NCI-H2107 treated with DMSO at 0.1 percent for 48 hours (cell line): Measurements from ENCODE around the gene CRB2.
"Not testable (repeated sequence)": the region's sequence is repeated elsewhere in the genome, so short reads cannot be mapped to it uniquely, and the experiment has no call there.

Experiments
- DNase-seq: peaks from one replicate; lab custom pipeline; 2025; ENCODE audit not compliant: unreplicated experiment; lab: John Stamatoyannopoulos, UW

The CRB2 gene

DNA sequence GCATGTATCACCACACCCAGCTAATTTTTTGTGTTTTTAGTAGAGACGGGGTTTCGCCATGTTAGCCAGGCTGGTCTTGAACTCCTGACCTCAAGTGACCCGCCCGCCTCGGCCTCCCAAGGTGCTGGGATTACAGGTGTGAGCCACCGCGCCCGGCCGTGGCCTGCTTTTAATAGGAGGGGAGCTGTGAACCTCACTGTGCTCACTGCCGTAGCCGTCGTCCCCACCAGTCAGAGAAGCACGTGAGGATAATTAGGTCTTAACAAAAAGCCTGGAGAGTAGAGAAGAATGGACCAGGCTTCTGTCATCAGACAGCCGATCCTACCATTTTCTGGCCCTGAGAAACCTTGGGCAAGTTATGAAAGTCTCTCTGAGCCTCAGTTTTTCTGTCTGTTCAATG is 42.9 kb downstream of the CRB2 start:
- not testable (repeated sequence) for DNase-seq

DNA sequence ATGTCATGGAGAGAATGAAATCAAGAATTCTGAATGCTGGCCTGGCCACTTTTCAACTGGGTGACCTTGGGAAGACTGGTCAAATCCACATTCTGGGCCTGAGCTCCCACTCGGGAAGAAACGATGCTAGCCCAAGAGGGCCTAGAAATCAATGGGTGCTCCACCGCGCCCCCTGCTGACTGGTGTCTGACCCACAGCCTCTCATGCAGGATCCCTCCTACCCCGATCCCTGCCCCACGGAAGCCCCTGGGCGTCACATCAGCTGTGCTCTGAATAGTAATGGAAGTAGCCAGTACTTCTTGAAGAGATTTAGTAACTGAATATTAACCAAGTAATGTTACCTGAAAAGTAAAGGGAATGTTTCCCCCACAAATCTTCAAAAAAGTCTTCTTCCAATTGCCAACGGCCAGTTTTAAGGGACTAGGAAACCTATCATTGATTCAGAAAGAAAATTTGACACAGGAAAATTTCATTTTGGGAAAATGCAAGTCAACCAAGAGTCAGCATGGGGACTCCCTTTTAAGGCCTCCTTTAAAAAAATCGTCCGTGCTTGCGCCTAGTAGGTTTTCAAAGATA is 43.9 kb downstream of the CRB2 start:
- DNase-seq = no peak

DNA sequence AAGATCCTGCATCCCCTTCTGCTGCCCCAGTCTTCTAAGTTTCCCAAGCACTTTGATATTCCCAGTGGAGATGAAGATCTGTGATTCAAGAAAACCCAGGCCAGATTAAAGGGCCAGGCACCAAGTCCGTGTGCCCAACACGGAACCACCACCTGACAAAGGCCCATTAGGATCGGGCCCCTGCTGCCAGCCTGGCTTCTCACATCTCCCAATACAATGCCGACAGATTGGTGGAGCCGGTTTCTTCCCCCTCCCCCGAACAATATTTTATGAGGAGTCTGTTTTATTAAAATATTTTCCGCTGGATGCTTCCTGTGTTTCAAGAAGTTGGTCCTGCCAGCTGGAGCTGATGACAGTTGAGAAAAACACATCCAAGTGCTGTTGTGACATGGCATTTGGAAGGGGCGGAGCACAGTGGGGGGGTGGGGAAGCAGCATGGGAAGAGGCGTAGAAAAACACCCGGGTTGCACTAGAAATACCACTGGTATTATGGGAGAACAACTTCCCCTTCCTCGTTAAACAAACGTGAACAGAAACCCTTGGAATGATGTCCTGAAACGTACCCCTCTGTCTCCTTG is 45.0 kb downstream of the CRB2 start:
- DNase-seq = no peak

DNA sequence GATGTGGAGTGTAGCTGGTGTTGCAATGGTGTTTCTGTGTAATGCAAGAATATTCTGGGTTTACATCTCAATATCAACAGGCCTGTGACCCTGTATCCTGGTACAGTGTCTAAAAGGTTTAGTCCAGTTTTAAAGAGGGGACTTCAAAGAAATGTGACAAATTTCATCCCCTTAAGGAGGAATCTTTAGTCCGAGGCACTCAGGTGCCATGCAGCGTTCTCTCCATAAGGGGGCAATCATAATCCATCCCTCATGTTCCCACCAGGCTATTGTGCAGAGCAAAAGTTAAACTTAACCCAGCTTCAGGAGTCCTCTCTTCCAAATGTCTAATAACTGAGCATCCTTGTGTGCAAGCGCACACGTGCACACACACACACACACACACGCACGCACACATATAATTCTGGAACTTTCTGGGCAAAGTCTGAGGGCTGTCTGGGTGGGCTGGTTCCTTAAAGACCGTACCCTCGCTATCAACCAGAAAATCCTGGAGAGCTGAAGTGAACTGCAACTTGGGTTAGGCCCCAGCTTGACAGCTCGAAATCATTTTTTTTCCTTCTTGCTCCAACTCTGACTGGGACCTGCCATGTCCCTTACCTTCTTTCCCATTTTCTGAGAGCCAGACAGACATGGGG is 46.0 kb downstream of the CRB2 start:
- peak; percentile 30 for DNase-seq

DNA sequence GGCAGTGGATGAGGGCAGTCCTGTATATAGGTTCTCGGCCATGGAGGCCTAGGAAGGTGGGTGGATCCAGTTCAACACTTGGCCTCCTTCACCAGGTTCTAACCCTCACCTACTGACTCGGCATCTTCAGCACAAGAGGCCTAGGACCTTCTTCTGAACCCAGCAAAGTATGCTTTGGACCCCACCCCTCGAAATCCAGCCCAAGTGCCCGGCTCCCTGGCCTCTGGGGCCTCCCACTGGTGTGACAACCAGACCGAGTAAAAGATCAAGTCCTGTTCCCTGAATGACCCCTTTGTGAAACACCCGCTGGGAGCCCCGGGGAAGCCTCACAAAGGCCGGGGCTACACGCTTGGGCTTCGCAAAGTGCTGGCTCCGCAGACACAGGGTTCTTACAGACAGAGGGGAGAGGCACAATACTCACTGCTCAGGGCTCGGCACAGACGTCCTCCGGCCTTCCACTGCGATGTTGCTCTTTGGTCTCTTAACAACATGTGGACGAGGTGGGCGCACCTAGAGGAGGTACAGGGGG is 47.0 kb downstream of the CRB2 start:
- no peak for DNase-seq

DNA sequence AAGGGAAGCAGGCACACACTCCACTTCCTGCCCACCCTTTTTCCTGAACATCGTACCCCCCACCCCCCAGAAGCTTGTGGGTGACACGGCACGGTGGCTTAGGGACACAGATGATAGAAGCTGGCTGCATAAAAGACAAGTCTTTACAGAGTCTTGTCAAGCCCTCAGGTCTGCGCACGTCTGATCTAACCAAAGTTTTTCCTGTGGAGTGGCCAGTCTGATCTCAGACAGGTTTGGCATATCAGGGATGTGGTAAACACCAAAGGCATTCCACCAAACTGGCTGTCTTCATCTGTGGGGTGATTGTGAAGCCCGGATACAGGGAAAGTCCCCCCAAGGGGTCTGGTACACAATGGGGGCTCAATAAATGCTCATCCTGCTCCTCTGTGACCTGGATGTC is 50.0 kb downstream of the CRB2 start:
- no peak for DNase-seq

DNA sequence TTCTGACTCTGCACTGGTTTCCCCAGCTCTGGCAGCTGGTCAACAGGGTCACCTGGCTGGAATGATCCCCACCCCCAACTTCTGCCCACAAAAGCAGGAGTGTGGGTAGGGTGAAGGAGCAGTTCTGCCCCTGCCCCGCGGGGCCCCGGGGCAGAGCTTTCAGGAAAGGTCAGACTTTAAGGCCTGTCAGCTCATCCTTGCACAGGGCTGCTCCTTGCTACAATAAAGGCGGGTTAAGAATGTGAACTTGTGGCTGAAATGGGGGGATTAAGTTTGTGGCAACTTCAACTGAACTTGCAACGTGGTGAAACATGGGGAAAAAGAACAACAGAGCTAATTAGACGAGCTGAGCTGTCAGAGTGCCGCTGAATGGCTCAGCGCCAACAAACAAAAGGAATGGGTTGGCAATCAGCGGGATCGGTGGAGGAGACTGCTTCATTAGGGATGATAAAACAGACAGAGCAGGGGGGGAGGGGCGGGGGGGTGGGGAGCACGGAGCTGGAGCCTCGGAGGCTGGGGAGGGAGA is 50.8 kb downstream of the CRB2 start:
- DNase-seq = no peak

DNA sequence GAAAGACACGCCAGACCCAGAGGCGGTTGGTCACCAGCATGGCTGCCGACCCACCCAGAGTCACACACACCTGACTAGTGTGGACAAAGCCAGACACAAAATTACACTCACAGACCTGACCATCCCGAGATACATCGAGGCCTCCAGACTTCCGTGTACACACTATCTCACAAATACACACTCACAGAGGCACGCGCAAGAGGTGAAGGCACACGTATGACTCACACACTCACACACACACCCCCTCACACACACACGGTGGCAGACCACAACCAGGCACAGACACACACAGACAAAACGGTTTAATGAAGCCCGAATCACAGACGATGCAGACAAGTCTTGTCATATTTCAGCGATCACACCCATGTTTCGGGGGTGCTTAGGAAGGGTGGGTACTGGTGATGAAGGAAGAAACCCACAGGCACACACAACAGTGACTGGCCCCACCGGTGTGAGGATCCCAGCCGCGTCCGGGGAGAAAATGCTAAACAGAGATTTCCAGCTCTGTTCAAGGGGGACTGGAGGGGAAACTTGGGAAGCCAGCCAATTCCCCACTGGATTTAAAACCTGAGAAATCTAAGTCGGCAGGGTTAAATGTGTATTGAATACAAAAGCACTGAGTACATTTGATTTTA is 51.3 kb downstream of the CRB2 start:
- DNase-seq = no peak

DNA sequence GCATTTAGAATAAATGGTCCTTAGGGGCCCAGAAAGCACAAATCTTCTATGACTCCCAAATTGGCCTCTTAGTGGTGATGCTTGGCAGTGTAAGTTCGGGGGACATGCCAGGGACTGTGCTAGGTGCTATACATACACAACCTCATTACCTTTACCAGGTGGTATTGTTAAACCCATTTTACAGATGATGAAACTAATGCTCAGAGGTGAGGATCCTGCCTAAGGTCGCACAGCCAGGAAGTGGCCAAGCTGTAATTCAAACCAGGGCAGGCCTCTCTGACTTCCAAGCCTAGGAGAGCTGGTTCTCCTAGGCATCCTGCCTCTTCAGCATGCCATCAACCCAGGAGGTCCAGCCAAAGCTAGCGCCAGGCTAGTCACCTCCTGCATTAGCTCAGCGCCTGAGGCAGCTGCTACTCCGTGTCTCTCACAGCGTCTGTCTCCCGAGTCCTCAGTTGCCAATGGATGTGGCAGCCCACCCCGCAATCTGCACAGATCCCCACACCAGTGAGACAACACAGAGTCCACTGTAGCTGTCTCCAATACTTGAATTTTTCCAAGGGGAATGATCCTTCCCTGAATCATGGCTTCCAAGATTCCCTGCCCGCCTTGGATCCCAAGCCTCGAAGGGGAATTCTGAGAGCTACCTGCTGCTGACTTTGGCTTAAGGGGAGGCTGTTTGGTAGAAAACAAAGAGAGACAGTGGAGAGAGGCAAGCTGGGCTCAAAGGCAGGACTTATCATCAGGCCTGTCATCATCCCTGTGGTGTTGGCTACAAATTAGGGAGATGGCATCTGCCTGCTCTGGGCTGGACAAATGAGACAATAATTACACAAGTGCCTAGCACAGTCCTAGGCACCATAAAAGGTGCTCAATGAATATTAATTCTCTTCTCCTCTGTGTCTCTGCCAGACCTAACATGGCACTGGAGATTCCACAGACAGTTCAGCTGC is 52.6 kb downstream of the CRB2 start:
- no peak for DNase-seq

DNA sequence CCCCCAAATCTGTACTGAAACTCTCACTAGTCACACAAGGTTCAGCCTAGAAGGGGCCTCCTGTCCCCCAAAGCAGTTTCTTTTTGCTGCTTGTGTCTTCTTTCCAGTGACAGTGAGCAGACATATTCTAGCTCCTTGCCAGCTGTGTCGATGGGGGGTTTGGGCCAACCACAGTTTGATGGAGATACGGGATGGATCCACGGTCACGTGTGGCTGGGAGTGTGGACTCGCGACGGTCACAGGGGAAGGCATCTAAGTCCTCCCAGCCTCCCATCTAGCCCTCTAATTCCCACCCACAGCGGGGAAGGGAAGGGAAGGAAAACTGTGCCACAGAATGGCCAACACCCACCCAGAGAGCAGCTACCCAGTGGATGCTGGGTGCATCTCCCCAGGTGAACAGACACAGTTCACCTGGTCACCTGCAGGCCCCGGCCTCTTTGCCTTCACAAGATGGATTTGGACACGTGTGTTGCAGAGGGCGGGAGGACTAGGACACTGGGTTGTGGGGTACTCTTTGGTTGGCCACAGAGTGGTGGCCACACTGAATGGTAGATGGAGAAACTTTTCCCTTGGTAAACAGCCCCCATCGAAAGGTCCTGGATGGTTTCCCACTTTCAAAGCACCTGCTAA is 54.4 kb downstream of the CRB2 start:
- DNase-seq = no peak

DNA sequence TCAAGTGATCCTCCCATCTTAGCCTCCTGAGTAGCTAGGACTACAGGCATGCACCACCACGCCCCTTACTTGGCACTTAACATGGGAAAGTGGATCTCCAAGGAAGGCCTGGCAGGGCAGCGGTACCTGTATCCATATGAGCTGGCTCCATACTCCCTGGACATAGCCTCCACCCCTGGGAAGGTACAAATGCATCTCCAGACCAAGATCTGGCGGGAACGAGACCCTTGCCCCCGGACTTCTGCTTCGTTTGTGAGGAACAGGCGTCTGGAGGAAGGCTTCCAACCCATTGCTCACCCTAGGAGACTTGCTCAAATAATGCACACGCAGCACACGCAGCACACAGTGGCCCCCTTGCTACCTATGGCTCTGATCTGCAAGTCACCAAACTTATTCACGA is 55.2 kb downstream of the CRB2 start:
- DNase-seq = no peak

DNA sequence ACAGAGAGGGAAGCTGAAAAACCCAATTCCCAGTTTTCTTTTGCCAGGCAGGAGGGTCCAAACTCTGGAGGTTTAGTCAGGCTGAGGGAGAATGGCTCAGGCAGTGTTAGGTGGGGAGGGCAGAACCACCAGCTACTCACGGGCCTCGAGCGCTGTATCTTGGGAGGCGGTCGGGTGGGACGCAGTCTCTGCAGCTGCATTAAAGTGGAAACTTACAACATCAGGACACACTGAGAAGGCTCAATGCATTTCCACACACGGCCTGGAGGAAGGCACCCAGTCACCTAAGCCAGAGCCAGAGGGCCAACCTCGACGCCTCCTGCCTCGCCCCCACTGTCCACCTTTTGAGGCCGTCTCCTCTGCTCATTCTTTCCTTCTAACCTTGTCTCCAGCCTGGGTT is 55.6 kb downstream of the CRB2 start:
- no peak for DNase-seq

DNA sequence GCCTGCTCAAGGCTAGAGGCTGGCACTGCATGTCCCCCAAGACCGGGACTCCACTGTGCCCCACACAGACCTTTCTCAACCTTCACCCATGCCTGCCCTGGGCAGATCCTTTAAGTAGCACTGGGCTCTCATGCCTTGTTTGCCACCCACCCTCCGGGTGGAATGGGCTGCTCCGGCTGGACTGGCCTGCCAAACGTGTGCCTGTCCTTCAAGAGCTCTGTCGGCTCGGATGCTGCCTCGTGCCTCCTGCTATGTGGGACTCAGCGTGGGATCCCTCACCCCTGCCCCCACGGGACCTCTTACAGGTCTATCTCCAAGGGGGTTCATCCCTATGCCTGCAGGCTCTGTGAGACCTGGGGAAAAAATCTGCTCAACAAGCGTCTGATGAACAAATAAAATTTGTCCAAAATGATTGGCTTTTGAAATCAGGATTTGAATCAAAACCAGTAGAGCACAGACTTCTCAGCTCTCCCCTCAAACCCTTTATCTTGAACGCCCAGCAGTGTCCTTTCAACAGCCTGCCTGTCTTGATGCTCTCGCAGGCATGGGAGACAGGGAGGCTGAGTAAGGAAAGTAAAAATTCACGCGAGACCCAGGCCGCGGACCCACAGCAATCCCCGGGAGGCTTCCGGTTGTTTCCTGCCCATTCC is 56.3 kb downstream of the CRB2 start:
- no peak for DNase-seq

DNA sequence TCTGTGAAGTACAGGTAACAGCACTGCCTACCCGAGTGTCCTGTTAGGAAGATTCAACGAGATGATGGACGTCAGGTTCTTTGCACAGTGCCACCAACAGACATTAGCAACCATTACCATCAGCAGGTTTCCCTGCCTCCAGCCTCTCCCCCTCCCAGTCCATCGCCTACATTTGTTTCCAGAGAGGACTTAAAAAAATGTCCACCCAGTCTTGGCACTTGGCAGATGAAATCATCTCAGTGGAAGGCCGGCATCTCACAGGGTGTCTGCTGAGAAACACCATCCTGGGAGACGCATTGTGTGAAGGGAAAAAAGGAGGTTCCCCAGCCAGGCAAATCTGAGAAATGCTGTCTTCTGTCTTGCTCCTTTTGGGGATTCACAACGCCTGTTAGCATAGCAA is 58.2 kb downstream of the CRB2 start:
- no peak for DNase-seq

DNA sequence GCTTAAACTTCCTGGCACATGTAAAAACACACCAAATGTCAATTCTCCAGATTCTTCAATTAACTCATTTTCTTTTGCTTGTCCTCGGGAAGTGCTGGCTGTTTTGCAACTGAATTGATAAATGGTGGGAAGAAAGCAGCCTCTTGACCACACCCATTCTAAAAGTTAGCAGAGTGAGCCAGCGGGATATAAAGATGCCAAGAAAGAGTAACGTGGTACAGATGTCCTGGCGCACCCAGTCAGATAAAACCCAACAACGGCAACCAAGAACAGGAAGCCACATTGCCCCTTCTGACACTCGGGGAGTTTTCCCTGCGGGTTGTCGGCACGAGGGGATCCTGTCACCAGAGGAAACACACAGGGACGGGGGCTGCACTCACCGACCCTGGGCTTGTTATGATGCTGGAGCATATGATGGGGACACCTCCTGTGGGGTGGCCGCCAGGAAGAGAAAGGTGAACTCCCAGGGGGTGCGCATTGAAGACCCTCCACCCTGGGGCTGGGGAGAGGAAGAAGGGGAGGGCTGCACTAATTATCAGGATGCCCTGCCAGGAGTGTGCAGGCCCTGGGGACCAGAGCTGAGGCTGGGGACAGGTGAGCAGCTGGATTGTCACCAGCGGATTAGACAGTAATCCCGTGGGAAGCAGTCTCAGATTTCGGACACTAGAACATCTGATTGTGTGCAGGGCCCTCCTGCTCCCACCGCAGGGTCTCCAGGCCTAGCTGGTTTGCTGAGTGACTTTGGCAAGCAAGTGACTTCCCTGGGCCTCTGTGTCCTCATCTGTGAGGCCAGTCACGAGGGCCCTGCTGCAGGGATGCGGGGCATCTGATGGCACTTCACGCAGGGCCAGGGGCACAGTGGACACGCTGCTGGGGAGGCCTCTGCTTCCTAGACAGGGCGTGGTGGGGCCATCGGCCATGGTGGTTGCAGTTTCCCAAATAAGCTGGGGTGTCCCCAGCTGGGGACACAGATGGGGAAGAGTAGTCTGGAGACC is 59.2 kb downstream of the CRB2 start:
- DNase-seq = no peak

DNA sequence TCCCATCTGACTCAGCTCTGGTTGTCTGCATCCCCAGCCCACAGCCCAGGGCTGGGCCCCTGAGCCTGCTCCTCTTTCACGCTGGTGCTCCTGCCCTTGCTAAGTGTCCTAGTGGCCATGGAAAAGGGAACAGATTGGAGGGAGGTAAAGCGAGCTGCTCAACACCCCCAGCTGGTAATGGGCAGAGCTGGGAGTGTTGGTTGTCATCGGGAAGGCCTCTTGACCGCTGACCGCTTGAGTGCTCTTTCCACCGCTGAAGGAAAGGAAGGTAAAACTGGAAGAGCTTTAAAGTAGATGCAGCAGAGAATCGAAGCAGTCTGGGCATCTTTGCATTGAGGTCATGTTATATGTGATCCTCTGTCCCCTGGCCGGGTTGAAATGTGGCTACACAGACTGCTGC is 60.2 kb downstream of the CRB2 start:
- no peak for DNase-seq

DNA sequence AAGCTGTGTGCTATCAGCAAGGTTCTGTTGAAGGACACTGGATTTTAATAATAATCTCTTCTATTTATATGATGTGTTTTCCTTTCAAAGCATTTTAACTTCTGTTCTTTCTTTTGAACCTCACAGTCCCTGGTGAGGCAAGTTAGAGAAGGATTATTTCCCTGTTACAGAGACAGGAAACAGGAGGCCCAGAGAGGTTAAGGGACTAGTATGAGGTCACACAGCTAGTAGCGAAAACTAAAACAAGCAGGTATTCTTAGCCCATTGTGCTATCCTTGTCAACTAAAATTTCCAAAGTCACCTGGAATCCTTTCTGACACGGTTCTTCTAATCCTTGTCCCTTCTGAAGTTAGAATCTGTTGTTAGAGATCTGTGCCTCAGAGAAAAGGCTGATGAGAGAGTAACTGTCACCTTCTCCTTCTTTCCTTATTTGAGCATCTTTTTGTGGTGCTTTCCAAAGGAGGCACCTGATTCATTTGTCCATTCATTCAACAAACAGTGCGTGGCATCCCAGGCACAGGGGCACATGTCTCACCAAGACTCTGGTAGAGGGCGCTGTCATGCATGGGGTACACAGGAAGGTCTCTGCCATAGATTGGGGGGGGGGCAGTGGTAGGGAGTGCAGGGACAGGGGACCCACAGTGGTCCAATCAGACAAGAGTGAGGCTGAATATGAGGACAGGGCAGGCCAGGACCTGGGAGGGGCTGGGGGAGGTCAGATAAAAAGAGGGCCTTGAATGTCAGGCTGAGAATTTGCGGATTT is 61.5 kb downstream of the CRB2 start:
- DNase-seq = no peak

DNA sequence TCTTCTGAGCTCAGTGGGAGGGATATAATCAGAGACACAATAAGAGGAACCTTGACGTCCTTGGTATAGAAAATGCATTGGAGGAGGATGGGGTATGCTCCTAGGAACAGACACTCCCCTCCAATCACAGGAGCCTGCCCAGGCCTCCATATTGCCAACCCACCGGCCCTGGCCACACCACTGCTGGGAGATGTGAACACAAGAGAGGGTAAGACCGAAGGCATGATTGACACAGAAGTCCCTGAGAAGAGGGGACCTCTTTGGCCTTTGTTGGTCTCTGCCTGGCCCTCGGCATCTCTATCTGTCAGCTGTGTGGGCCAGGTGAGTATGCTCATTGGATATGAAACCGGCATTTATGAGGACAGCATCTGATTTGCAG is 62.0 kb downstream of the CRB2 start:
- no peak for DNase-seq
